HEK293 (cell line): ENCODE measurements around the gene PDE2A.

Source experiments
- CTCF ChIA-PET: fragments of 350-600 bp; formaldehyde crosslinking; extraction: SDS; loops from one replicate; lab custom pipeline; 2021; ENCODE audit warnings: antibody characterized with exemption; lab: Yijun Ruan, JAX
- POLR2A ChIA-PET: fragments of 300-600 bp; formaldehyde crosslinking; extraction: SDS; loops from one replicate; lab custom pipeline; 2020; ENCODE audit warnings: antibody characterized with exemption, inconsistent platforms; lab: Yijun Ruan, JAX
- H3K27ac ChIP-seq: fragments of 200-500 bp; sonication (Bioruptor generic); 2 replicates; pipeline ENCODE4 v1.5.1; 2014; ENCODE audit warnings: low read depth, low read length, control low read depth, inconsistent platforms; ENCODE audit errors: extremely low read depth
- H3K36me3 ChIP-seq, 2 experiments: fragments of 200-500 bp in 1 of 2; sonication (Bioruptor generic) in 1 of 2; 1 replicate in 1 of 2; 2 replicates in 1 of 2; pipeline ENCODE4 v1.5.1; 2014 to 2017; ENCODE audit warnings: inconsistent platforms in 2 of 2, low read length in 2 of 2; ENCODE audit not compliant: control insufficient read depth in 2 of 2, insufficient read depth in 1 of 2
- H3K4me1 ChIP-seq: fragments of 200-500 bp; sonication (Bioruptor generic); 2 replicates; pipeline ENCODE4 v1.5.1; 2014; ENCODE audit warnings: mild to moderate bottlenecking, low read length, inconsistent platforms; ENCODE audit not compliant: control insufficient read depth, insufficient read depth
- H3K4me3 ChIP-seq: 2 replicates; pipeline ENCODE4 v1.5.1; 2011; ENCODE audit warnings: low read depth, mild to moderate bottlenecking, control low read depth, low read length, moderate library complexity
- H3K9me3 ChIP-seq: fragments of 200-500 bp; sonication (Bioruptor generic); 2 replicates; pipeline ENCODE4 v1.5.1; 2014; ENCODE audit warnings: low read depth, low read length, inconsistent platforms; ENCODE audit not compliant: control insufficient read depth, insufficient read depth
- KLF1 ChIP-seq: fragments of 450-650 bp; formaldehyde crosslinking; IDR thresholded peaks from 2 replicates; pipeline ENCODE4 v1.5.1; 2016; ENCODE audit warnings: missing biosample characterization, missing genetic modification characterization
- KLF16 ChIP-seq: fragments of 450-650 bp; formaldehyde crosslinking; IDR thresholded peaks from 2 replicates; pipeline ENCODE4 v1.5.1; 2017; ENCODE audit warnings: missing biosample characterization, missing genetic modification characterization
- KLF7 ChIP-seq: fragments of 450-650 bp; formaldehyde crosslinking; IDR thresholded peaks from 2 replicates; pipeline ENCODE4 v1.5.1; 2016; ENCODE audit warnings: missing biosample characterization, missing genetic modification characterization, borderline replicate concordance
- KLF8 ChIP-seq: fragments of 450-650 bp; formaldehyde crosslinking; IDR thresholded peaks from 2 replicates; pipeline ENCODE4 v1.5.1; 2016; ENCODE audit warnings: missing biosample characterization, missing genetic modification characterization
- MEIS1 ChIP-seq: sonication (generic); formaldehyde crosslinking; IDR thresholded peaks from 2 replicates; pipeline ENCODE4 v1.8.1; 2022; ENCODE audit warnings: missing genetic modification reagents, mild to moderate bottlenecking, borderline replicate concordance
- MYNN ChIP-seq: fragments of 450-650 bp; formaldehyde crosslinking; IDR thresholded peaks from 2 replicates; pipeline ENCODE4 v1.5.1; 2016; ENCODE audit warnings: missing biosample characterization, missing genetic modification characterization, borderline replicate concordance
- PRDM1 ChIP-seq: fragments of 450-650 bp; formaldehyde crosslinking; IDR thresholded peaks from 2 replicates; pipeline ENCODE4; 2016; ENCODE audit warnings: missing biosample characterization, missing genetic modification characterization
- SP7 ChIP-seq: fragments of 450-650 bp; formaldehyde crosslinking; IDR thresholded peaks from 2 replicates; pipeline ENCODE4 v1.5.1; 2016; ENCODE audit warnings: missing biosample characterization, missing genetic modification characterization
- ZFP3 ChIP-seq: fragments of 450-650 bp; formaldehyde crosslinking; IDR thresholded peaks from 2 replicates; pipeline ENCODE4 v1.5.1; 2016; ENCODE audit warnings: low read depth, missing biosample characterization, missing genetic modification characterization
- ZFP37 ChIP-seq: fragments of 450-650 bp; formaldehyde crosslinking; IDR thresholded peaks from 2 replicates; pipeline ENCODE4 v1.5.1; 2016; ENCODE audit warnings: missing biosample characterization, missing genetic modification characterization
- ZIC2 ChIP-seq: fragments of 450-650 bp; formaldehyde crosslinking; IDR thresholded peaks from 2 replicates; pipeline ENCODE4 v1.5.1; 2016; ENCODE audit warnings: missing biosample characterization, missing genetic modification characterization
- ZNF341 ChIP-seq: fragments of 450-650 bp; formaldehyde crosslinking; IDR thresholded peaks from 2 replicates; pipeline ENCODE4; 2016; ENCODE audit warnings: low read depth, missing biosample characterization, missing genetic modification characterization
- ZNF416 ChIP-seq: fragments of 450-650 bp; formaldehyde crosslinking; IDR thresholded peaks from 2 replicates; pipeline ENCODE4 v1.5.1; 2016; ENCODE audit warnings: missing biosample characterization, missing genetic modification characterization
- ZNF561 ChIP-seq: fragments of 450-650 bp; IDR thresholded peaks from 2 replicates; pipeline ENCODE4 v1.5.1; 2018; ENCODE audit warnings: missing biosample characterization, missing genetic modification characterization, borderline replicate concordance
- ZNF610 ChIP-seq: fragments of 450-650 bp; formaldehyde crosslinking; IDR thresholded peaks from 2 replicates; pipeline ENCODE4 v1.5.1; 2016; ENCODE audit warnings: missing biosample characterization, missing genetic modification characterization, borderline replicate concordance
- ZNF623 ChIP-seq: fragments of 450-650 bp; formaldehyde crosslinking; IDR thresholded peaks from 2 replicates; pipeline ENCODE4 v1.5.1; 2016; ENCODE audit warnings: missing biosample characterization, missing genetic modification characterization
- ZNF629 ChIP-seq: fragments of 450-650 bp; formaldehyde crosslinking; IDR thresholded peaks from 2 replicates; pipeline ENCODE4 v1.5.1; 2017; ENCODE audit warnings: missing biosample characterization, missing genetic modification characterization
- ZNF658 ChIP-seq: fragments of 450-650 bp; formaldehyde crosslinking; IDR thresholded peaks from 2 replicates; pipeline ENCODE4; 2016; ENCODE audit warnings: missing biosample characterization, missing genetic modification characterization
- ZSCAN23 ChIP-seq: fragments of 450-650 bp; formaldehyde crosslinking; IDR thresholded peaks from 2 replicates; pipeline ENCODE4 v1.5.1; 2016; ENCODE audit warnings: missing biosample characterization, missing genetic modification characterization
- ZXDB ChIP-seq: fragments of 450-650 bp; formaldehyde crosslinking; IDR thresholded peaks from 2 replicates; pipeline ENCODE4 v1.5.1; 2016; ENCODE audit warnings: missing biosample characterization, missing genetic modification characterization
- TF ChIP-seq, protein P1 (sequence below): fragments of 450-650 bp; formaldehyde crosslinking; IDR thresholded peaks from 2 replicates; pipeline ENCODE4 v1.5.1; 2016; ENCODE audit warnings: missing biosample characterization, missing genetic modification characterization
- TF ChIP-seq, protein P2 (sequence below): fragments of 450-650 bp; formaldehyde crosslinking; IDR thresholded peaks from 2 replicates; pipeline ENCODE4 v1.5.1; 2016; ENCODE audit warnings: missing biosample characterization, missing genetic modification characterization
- TF ChIP-seq, protein P3 (sequence below): fragments of 450-650 bp; formaldehyde crosslinking; IDR thresholded peaks from 2 replicates; pipeline ENCODE4 v1.5.1; 2016; ENCODE audit warnings: missing biosample characterization, missing genetic modification characterization

Gene PDE2A

DNA sequence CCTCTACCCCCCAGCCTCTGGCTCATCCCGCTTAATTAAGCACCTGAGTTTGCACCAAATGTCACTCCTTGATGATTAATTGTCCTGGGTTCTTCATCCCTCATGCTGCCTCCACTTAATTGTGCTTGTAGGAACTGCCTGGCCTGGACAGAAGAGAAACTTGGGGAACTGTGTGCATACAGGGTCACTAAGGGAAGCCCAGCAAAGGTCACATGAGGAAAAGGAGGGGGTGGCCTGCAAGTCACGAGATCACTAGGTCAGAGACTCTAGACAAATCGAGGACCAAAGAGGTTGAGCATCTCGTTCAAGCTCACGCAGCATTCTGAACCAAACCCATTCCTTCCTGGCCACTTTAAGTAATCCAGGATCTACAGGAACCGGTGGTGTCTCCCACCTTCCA lies 75.8 kb downstream of the PDE2A start:
- POLR2A ChIA-PET, result no interaction called here
- Histone ChIP-seq H3K27ac (no peak overlapping the region), H3K9me3 (no peaks in the 10 kb centered on the region), H3K4me3 (no peak overlapping the region), H3K36me3 (no peaks in the 10 kb centered on the region), H3K4me1 (no peaks in the 10 kb centered on the region)
- TF ChIP-seq, protein P1, sequence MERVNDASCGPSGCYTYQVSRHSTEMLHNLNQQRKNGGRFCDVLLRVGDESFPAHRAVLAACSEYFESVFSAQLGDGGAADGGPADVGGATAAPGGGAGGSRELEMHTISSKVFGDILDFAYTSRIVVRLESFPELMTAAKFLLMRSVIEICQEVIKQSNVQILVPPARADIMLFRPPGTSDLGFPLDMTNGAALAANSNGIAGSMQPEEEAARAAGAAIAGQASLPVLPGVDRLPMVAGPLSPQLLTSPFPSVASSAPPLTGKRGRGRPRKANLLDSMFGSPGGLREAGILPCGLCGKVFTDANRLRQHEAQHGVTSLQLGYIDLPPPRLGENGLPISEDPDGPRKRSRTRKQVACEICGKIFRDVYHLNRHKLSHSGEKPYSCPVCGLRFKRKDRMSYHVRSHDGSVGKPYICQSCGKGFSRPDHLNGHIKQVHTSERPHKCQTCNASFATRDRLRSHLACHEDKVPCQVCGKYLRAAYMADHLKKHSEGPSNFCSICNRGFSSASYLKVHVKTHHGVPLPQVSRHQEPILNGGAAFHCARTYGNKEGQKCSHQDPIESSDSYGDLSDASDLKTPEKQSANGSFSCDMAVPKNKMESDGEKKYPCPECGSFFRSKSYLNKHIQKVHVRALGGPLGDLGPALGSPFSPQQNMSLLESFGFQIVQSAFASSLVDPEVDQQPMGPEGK (tag by site-specific recombination), result no peak
- TF ChIP-seq ZNF629 (tag by site-specific recombination) (no peak), ZNF610 (tag by site-specific recombination) (no peak), KLF1 (tag by site-specific recombination) (no peak), ZNF341 (no peak), ZSCAN23 (tag by site-specific recombination) (no peak), ZNF416 (tag by site-specific recombination) (no peak), ZNF561 (tag by site-specific recombination) (no peak), MYNN (tag by site-specific recombination) (no peak), ZIC2 (tag by site-specific recombination) (no peak), ZNF658 (tag by site-specific recombination) (no peak), KLF7 (no peak), ZFP37 (tag by site-specific recombination) (no peak), KLF8 (no peak)
- TF ChIP-seq, protein P2, sequence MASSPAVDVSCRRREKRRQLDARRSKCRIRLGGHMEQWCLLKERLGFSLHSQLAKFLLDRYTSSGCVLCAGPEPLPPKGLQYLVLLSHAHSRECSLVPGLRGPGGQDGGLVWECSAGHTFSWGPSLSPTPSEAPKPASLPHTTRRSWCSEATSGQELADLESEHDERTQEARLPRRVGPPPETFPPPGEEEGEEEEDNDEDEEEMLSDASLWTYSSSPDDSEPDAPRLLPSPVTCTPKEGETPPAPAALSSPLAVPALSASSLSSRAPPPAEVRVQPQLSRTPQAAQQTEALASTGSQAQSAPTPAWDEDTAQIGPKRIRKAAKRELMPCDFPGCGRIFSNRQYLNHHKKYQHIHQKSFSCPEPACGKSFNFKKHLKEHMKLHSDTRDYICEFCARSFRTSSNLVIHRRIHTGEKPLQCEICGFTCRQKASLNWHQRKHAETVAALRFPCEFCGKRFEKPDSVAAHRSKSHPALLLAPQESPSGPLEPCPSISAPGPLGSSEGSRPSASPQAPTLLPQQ (tag by site-specific recombination), result no peak
- TF ChIP-seq, protein P3, sequence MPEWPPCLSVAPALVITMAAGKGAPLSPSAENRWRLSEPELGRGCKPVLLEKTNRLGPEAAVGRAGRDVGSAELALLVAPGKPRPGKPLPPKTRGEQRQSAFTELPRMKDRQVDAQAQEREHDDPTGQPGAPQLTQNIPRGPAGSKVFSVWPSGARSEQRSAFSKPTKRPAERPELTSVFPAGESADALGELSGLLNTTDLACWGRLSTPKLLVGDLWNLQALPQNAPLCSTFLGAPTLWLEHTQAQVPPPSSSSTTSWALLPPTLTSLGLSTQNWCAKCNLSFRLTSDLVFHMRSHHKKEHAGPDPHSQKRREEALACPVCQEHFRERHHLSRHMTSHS (tag by site-specific recombination), result no peak
- CTCF ChIA-PET, result interaction anchor here (0.6 to 2.9 kb wide), 9 partner anchors 8 to 693 kb away, joined by 3 to 16 read pairs (median 4); no protein-coding TSS in a partner anchor

DNA sequence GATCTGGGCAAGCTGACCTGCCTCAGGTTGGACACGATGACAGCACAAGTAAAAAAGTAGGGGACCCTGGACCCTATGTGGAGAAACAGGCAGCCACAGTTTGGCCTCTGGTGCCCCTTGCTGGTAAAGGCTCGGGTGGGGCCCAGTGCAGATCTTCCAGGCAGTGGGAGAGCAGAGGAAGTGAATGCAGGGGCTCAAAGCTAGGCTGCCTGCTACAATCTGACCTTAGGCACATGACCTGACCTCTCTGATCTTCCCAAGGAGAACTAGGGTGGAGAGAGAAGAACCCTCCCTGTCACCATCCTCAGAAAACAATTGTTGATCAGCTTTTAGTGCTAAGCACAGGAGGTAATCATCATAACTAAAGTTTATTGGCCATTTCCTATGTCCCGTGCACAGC lies 76.5 kb downstream of the PDE2A start:
- ChIA-PET POLR2A (no interaction called here), CTCF (interaction anchor here (0.7 to 2.3 kb wide), 4 partner anchors 8 to 126 kb away, joined by 3 to 12 read pairs (median 4); no protein-coding TSS in a partner anchor)
- Histone ChIP-seq H3K4me3 (no peak overlapping the region), H3K9me3 (no peaks in the 10 kb centered on the region), H3K36me3 (no peaks in the 10 kb centered on the region), H3K27ac (no peak overlapping the region), H3K4me1 (no peaks in the 10 kb centered on the region)
- TF ChIP-seq ZFP3 (no peak), PRDM1 (tag by site-specific recombination) (no peak), ZNF623 (tag by site-specific recombination) (no peak), KLF16 (no peak), ZNF629 (tag by site-specific recombination) (no peak), MEIS1 (CRISPR knock-in tag) (no peak), SP7 (no peak), ZXDB (tag by site-specific recombination) (no peak)
- TF ChIP-seq, protein P3 (tag by site-specific recombination), result no peak
